Fibroblast of mammary gland (primary cell): ENCODE data around the gene KCNMA1.

Experiments used
- DNase-seq: peaks from one replicate; pipeline ENCODE4 v3.0.0-alpha.2; 2010; ENCODE audit warnings: low read depth
- H3K4me3 ChIP-seq: 2 replicates; pipeline ENCODE4 v1.5.1; 2011; ENCODE audit warnings: low read depth, mild to moderate bottlenecking, low read length, moderate library complexity; ENCODE audit not compliant: control insufficient read depth
- CTCF ChIP-seq: conservative IDR thresholded peaks from 2 replicates; pipeline ENCODE4 v1.5.1; 2011; ENCODE audit warnings: low read depth, low read length, inconsistent platforms; ENCODE audit not compliant: control insufficient read depth, insufficient read depth

The KCNMA1 gene

GRCh38 chr10:77109351-77109994 lies 528.1 kb downstream of the KCNMA1 start:
- H3K4me3 ChIP-seq = no peak overlapping the region
- no peak for TF ChIP-seq CTCF
- DNase-seq = no peak

- no peak for DNase-seq
- no peak for TF ChIP-seq CTCF
- H3K4me3 ChIP-seq = no peak overlapping the region
Measured at GRCh38 chr10:77106676-77107075, 530.9 kb downstream of the KCNMA1 start.

GRCh38 chr10:77105761-77106221 lies 531.8 kb downstream of the KCNMA1 start:
- no peak for TF ChIP-seq CTCF
- no peak overlapping the region for H3K4me3 ChIP-seq
- DNase-seq = peak; percentile 92

DNA sequence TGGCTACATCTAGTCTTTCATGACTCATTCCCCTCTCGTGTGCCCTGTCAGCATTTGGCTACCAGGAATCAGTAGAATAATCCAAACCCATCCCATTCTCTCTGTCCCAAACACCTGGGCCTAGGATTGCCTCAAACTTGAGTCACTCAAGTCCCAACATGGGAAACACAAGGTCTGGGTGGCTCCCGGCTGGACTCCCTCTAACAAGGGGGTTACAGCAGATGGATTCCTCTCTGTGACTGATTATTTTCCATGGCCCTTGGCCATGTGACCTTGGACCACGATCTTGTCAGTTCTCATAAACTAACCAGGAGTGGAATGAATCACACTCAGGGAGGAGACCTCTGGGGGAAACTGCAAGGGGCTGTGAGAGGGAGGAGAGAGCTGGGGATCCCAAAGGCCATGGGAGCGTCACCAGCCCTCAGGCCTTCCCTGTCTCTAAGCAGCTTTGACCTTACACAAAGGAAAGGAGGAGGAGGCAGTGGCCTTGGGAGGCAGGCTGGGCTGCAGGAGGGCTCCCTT lies 533.1 kb downstream of the KCNMA1 start:
- no peak overlapping the region for H3K4me3 ChIP-seq
- DNase-seq = peak; percentile 100
- no peak for TF ChIP-seq CTCF

DNA sequence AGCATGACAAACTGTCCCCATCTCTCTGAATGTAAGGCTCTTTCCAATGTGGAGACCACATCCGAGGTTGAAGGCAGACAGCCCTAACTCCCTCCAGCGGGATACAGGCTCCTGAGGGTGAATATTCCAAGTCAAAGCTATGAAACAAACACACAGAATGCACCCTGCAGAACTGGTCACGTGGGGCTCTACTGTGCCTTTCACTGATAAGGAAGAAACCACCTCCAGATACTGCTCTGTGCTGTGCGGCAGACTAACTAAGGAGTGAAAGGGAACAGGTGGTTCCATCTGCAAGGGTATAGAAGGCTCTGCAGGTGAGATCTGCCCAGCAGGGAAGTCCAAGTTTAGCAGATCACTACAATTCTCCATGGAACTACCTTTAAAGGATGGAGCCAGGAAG lies 534.4 kb downstream of the KCNMA1 start:
- no peak for TF ChIP-seq CTCF
- no peak overlapping the region for H3K4me3 ChIP-seq
- no peak for DNase-seq

- TF ChIP-seq CTCF = no peak
- DNase-seq = no peak
- H3K4me3 ChIP-seq = no peak overlapping the region
Measured at GRCh38 chr10:77101341-77101740, 536.3 kb downstream of the KCNMA1 start.

DNA sequence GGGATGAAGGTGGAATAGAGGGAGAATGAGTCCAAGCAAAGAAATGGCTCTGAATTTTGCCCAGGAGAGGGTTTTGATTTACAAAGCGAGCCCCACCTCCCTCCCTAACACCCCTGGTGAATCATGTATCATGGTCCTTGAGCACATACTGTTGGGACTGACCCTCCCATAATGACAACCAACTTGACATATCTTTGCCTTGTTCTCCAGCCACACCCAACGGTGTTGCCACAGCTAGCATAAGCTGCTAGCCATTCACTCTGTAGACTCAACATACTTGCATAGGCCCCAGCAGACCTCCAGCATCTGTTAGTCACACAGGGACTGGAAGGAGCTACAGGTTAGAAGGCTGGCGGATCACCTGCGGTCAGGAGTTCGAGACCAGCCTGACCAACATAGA lies 538.5 kb downstream of the KCNMA1 start:
- TF ChIP-seq CTCF = no peak
- no peak overlapping the region for H3K4me3 ChIP-seq
- DNase-seq = no peak
